Activated CD4-positive, alpha-beta T cell treated with anti-CD3 and anti-CD28 coated beads for 24 hours (primary cell): Measurements from ENCODE around the gene STAB1.

Source experiments
- DNase-seq, 2 donors: peaks; one replicate each; pipeline ENCODE4 v3.0.0-alpha.2; 2020; ENCODE audit warnings: low read depth in 2 of 2

STAB1 gene

GRCh38 chr3:52487050-52487787 is 7.9 kb upstream of the STAB1 start:
- DNase-seq, result no peak

GRCh38 chr3:52487788-52488691 is 7.1 kb upstream of the STAB1 start:
- no peak for DNase-seq

GRCh38 chr3:52488746-52489145 is 6.4 kb upstream of the STAB1 start:
- DNase-seq, result no peak

GRCh38 chr3:52489453-52489852 is 5.7 kb upstream of the STAB1 start:
- no peak for DNase-seq

GRCh38 chr3:52490035-52490938 is 4.9 kb upstream of the STAB1 start:
- DNase-seq, result no peak

GRCh38 chr3:52490939-52491526 is 4.1 kb upstream of the STAB1 start:
- no peak for DNase-seq

GRCh38 chr3:52492059-52492458 is 3.1 kb upstream of the STAB1 start:
- DNase-seq, result no peak

GRCh38 chr3:52493232-52494017 is 1.7 kb upstream of the STAB1 start:
- no peak for DNase-seq

GRCh38 chr3:52494445-52494844 is 693 bp upstream of the STAB1 start:
- no peak for DNase-seq

GRCh38 chr3:52495777-52496602 is 852 bp downstream of the STAB1 start:
- no peak for DNase-seq

- no peak for DNase-seq
Measured at GRCh38 chr3:52498137-52499054, 3.3 kb downstream of the STAB1 start.

GRCh38 chr3:52501046-52501445 is 5.9 kb downstream of the STAB1 start:
- DNase-seq, result no peak

GRCh38 chr3:52502001-52502400 is 6.9 kb downstream of the STAB1 start:
- no peak for DNase-seq

- DNase-seq, result no peak
Measured at GRCh38 chr3:52502808-52503350, 7.7 kb downstream of the STAB1 start.

GRCh38 chr3:52503788-52504424 is 8.8 kb downstream of the STAB1 start:
- no peak for DNase-seq

GRCh38 chr3:52504977-52505376 is 9.8 kb downstream of the STAB1 start:
- no peak for DNase-seq

- DNase-seq, result no peak
Measured at GRCh38 chr3:52506266-52506966, 11.3 kb downstream of the STAB1 start.
